ENCODE results near the gene PKN2.

DNA sequence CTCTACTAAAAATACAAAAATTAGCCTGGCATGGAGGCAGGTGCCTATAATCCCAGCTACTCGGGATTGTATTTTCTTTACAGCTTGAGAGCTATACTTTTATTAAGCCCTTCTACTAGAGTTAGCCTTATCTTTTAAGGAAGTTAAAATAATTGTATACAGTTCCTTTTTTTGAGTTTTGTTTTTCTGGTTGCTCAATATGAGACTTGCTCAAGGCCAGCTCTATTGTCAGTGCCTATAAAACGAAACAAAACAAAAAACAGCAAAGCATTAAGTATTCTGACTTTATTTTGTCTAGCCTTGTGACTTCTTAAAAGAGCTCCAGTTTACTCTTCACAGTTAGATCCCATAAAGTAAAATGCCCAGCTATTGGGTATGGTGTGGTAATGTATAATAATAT lies 17.2 kb downstream of the PKN2 start:
- TF ChIP-seq POLR3G (IDR thresholded peaks at IDR 0.05; ENCODE audit: extremely low read depth, insufficient read length, insufficient replicate concordance) (no peak), ZNF239 (CRISPR knock-in tag; IDR thresholded peaks at IDR 0.05) (no peak), ZNF274 (IDR thresholded peaks at IDR 0.05; ENCODE audit: borderline replicate concordance, low read depth, low read length) (no peak), U2AF1 (optimal IDR thresholded peaks at IDR 0.05; ENCODE audit: low read depth, low read length) (no peak), KLF6 (CRISPR knock-in tag; IDR thresholded peaks at IDR 0.05; ENCODE audit: borderline replicate concordance) (no peak)
- TF ChIP-seq, protein P1, sequence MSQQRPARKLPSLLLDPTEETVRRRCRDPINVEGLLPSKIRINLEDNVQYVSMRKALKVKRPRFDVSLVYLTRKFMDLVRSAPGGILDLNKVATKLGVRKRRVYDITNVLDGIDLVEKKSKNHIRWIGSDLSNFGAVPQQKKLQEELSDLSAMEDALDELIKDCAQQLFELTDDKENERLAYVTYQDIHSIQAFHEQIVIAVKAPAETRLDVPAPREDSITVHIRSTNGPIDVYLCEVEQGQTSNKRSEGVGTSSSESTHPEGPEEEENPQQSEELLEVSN (IDR thresholded peaks at IDR 0.05; ENCODE audit: borderline replicate concordance in 1 of 2, extremely low read depth in 1 of 2, insufficient read depth in 1 of 2, insufficient read length in 1 of 2, low read depth in 1 of 2, low read length in 1 of 2, poor library complexity in 1 of 2, severe bottlenecking in 1 of 2), result no peak
- TF ChIP-seq, protein P2, sequence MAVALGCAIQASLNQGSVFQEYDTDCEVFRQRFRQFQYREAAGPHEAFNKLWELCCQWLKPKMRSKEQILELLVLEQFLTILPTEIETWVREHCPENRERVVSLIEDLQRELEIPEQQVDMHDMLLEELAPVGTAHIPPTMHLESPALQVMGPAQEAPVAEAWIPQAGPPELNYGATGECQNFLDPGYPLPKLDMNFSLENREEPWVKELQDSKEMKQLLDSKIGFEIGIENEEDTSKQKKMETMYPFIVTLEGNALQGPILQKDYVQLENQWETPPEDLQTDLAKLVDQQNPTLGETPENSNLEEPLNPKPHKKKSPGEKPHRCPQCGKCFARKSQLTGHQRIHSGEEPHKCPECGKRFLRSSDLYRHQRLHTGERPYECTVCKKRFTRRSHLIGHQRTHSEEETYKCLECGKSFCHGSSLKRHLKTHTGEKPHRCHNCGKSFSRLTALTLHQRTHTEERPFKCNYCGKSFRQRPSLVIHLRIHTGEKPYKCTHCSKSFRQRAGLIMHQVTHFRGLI (CRISPR knock-in tag; IDR thresholded peaks at IDR 0.05), result no peak
- TF ChIP-seq, protein P3, sequence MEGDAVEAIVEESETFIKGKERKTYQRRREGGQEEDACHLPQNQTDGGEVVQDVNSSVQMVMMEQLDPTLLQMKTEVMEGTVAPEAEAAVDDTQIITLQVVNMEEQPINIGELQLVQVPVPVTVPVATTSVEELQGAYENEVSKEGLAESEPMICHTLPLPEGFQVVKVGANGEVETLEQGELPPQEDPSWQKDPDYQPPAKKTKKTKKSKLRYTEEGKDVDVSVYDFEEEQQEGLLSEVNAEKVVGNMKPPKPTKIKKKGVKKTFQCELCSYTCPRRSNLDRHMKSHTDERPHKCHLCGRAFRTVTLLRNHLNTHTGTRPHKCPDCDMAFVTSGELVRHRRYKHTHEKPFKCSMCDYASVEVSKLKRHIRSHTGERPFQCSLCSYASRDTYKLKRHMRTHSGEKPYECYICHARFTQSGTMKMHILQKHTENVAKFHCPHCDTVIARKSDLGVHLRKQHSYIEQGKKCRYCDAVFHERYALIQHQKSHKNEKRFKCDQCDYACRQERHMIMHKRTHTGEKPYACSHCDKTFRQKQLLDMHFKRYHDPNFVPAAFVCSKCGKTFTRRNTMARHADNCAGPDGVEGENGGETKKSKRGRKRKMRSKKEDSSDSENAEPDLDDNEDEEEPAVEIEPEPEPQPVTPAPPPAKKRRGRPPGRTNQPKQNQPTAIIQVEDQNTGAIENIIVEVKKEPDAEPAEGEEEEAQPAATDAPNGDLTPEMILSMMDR (IDR thresholded peaks at IDR 0.05 in 2 of 3, conservative IDR thresholded peaks at IDR 0.05 in 1 of 3; ENCODE audit: insufficient read depth in 2 of 3, low read depth in 1 of 3, low read length in 3 of 3), result no peak

Measured in K562 (cell line).